Measurements from ENCODE around the gene ACOT6.
"Not testable (repeated sequence)": the region's sequence is repeated elsewhere in the genome, so short reads cannot be mapped to it uniquely, and the experiment has no call there.

ACOT6 gene, protein sequence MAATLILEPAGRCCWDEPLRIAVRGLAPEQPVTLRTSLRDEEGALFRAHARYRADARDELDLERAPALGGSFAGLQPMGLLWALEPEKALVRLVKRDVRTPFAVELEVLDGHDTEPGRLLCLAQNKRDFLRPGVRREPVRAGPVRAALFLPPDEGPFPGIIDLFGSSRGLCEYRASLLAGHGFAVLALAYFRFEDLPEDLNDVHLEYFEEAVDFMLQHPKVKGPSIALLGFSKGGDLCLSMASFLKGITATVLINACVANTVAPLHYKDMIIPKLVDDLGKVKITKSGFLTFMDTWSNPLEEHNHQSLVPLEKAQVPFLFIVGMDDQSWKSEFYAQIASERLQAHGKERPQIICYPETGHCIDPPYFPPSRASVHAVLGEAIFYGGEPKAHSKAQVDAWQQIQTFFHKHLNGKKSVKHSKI

DNA sequence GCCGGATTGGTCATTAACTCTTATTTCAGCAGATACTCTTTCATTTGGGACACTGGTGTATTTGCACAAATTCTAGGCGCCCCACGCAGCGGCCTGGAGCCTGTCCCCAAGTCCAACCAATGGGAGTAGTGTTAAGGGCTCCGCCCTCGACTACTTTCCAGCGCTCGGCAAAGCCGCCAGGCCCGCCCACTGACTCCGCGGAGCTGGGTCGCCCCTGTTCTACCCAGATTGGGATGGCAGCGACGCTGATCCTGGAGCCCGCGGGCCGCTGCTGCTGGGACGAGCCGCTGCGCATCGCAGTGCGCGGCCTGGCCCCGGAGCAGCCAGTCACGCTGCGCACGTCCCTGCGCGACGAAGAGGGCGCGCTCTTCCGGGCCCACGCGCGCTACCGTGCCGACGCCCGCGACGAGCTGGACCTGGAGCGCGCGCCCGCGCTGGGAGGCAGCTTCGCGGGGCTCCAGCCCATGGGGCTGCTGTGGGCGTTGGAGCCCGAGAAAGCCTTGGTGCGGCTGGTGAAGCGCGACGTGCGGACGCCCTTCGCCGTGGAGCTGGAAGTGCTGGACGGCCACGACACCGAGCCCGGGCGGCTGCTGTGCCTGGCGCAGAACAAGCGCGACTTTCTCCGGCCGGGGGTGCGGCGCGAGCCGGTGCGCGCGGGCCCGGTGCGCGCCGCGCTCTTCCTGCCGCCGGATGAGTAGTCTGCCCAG, at the start of gene ACOT6:
Gene ACOT6, plus strand, starts transcription at position 179 of the 707 bp plus-strand sequence. Its CDS starts 55 bp downstream, at position 234.
- DNase-seq: peak; percentile 69

DNA sequence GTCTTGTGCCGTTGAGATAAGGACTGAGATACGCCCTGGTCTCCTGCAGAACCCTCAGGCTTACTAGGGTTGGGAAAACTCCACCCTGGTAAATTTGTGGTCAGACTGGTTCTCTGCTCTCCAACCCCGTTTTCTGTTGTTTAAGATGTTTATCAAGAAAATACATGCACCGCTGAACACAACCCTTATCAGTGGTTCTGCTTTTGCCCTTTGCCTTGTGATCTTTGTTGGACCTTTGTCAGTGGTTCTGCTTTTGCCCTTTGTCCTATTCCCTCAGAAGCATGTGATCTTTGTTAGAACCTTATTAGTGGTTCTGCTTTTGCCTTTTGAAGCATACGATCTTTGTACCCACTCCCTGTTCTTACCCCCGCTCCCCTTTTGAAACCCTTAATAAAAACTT, 49.6 kb upstream of the ACOT6 start:
- not testable (repeated sequence) for DNase-seq

DNA sequence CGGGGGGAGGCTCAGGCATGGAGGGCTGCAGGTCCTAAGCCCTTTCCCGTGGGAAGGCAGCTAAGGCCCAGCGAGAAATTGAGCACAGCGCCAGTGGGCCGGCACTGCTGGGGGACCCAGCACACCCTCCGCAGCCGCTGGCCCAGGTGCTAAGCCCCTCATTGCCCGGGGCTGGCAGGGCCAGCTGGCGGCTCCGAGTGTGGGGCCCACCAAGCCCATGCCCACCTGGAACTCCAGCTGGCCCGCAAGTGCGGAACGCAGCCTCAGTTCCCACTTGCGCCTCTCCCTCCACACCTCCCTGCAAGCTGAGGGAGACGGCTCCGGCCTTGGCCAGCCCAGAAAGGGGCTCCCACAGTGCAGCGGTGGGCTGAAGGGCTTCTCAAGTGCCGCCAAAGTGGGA, 45.9 kb upstream of the ACOT6 start:
- not testable (repeated sequence) for DNase-seq

DNA sequence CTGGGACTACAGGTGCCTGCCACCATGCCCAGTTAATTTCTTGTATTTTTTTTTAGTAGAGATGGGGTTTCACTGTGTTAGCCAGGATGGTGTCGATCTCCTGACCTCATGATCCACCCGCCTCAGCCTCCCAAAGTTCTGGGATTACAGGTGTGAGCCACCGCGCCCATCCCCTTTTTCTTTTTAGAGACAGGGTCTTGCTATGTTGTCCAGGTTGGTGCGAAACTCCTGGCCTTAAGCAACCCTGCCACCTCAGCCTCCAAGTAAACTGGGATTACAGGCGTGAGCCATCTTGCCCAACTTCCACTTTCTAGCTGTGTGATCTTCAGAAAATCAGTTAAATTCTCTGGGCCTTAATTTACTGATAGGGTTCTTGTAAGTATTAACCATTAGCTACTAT, 45.4 kb upstream of the ACOT6 start:
- DNase-seq: not testable (repeated sequence)

DNA sequence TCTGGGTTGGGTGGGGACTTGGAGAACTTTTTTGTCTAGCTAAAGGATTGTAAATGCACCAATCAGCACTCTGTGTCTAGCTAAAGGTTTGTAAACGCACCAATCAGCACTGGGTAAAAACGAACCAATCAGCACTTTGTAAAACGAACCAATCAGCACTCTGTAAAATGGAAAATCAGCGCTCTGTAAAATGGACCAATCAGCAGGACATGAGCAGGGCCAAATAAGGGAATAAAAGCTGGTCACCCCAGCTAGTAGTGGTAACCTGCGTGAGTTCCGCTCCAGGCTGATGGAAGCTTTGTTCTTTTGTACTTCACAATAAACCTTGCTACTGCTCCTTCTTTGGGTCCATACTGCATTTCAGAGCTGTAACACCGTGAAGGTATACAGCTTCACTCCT, 45.0 kb upstream of the ACOT6 start:
- DNase-seq: no peak

DNA sequence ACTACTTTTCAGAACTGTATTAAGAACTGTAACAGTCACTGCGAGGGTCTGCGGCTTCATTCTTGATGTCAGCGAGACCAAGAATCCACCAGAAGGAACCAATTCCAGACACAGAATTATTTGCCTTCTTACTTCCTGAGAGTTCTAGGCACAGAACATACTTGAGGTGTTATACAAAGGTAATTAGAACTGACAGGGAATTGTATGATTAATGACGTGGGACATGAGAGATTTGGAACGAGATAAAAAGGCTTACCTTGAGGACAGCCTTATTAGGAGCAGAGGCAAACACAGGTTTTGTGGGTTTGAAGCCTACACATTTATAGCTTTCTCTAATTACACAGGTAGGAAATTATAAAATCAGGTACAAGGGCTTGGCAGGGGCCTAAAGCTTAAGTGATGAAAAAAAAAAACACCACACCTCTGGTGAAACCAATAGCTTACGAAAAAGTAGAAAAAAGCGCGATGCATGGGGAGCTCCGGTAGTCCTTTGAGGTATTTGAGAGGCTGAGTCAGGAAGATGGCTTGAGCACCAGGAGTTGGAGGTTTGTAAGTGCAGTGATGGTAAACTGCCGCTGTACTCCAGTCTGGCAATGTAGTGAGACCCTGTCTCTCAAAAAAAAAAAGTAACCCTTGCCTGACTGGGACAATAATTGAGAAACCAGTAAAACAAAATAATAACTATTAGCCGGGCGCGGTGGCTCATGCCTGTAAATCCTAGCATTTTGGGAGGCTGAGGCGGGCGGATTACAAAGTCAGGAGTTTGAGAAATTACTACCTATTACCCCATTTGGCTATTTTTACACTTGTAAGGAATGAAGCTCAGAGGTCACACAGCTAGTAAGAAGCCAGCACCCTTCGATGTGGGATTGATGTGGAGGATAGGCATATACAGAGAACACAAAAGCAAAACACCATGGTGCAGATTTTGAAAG, 44.1 kb upstream of the ACOT6 start:
- peak; percentile 15 for DNase-seq

DNA sequence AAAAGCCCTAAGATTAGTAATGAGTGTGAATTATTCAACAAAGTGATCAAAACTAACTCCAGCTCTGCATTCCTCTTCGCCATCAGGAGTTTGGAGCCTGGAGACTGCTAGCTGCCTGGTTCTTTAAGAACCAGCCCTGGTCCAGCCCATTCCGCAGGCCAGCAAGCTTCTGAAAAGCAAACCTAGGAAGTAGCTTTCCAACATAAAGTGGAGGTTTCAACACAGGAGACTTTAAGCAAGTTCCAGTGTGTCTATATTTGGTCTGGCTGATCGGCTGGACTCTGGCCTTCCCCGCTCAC, 43.5 kb upstream of the ACOT6 start:
- not testable (repeated sequence) for DNase-seq

DNA sequence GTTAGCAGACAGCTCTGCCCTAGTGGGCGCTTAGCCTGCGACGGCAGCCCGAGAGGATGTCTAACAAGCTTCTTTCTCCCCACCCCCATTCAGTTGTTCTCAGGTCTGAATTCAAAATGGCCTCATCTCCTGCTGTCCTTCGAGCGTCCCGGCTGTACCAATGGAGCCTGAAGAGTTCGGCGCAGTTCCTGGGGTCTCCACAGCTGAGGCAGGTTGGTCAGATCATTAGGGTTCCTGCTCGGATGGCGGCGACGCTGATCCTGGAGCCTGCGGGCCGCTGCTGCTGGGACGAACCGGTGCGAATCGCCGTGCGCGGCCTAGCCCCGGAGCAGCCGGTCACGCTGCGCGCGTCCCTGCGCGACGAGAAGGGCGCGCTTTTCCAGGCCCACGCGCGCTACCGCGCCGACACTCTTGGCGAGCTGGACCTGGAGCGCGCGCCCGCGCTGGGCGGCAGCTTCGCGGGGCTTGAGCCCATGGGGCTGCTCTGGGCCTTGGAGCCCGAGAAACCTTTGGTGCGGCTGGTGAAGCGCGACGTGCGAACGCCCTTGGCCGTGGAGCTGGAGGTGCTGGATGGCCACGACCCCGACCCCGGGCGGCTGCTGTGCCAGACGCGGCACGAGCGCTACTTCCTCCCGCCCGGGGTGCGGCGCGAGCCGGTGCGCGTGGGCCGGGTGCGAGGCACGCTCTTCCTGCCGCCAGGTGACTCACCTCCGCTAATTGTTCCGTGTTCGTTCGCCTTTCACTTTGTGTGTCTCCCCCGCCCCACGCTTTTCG, 42.9 kb upstream of the ACOT6 start, which contains the start of gene ACOT2:
Gene ACOT2, plus strand, starts transcription at position 29 of the 774 bp plus-strand sequence. Its CDS starts 28 bp downstream, at position 57.
- peak; percentile 77 for DNase-seq

DNA sequence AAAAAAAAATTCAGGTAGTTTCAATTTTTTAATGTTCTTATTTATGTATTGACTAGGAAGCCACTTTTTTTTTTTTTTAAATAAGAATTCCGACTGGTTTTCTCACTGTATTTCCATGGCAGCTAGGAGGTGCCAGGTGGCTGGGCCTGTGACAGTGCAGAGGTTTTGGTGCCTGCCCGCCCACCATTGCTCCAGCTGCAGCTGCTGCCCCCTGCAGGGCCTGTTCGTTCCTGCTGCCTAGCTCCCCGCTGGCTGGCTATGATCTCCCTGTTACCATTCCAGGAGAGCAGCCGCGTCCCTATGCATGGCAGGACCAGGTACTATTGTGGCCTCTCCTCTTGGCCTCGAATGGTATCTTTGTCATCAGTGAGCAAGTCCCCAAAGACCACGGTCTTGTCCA, 41.4 kb upstream of the ACOT6 start:
- peak; percentile 77 for DNase-seq

DNA sequence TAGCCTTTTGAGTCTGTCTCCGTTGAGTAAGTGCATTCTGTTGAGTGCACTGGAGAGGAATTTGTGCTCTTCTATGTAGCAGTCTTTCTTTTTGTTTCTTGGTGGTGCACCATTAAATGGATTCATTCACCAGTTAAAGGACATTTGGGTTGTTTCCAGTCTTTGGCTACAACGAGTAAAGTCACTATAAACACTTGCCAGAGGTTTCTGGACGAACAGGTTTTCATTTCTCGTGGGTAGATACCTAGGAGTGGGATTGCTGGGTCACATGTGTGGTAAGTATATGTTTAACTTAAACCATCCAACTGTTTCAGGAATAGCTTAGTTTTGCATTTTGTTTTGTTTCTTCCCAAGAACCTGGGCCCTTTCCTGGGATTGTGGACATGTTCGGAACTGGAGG, 39.3 kb upstream of the ACOT6 start:
- DNase-seq: not testable (repeated sequence)

DNA sequence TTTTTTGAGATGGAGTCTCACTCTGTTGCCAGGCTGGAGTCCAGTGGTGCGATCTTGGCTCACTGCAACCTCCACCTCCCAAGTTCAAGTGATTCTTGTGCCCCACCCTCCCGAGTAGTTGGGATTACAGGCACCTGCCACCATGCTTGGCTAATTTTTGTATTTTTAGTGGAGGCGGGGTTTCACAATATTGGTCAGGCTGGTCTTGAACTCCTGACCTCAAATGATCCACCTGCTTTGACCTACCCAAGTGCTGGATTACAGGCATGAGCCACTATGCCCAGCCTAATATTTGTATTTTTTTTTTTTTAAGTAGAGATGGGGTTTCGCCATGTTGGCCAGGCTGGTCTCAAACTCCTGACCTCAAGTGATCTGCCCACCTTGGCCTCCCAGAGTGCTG, 38.6 kb upstream of the ACOT6 start:
- not testable (repeated sequence) for DNase-seq

DNA sequence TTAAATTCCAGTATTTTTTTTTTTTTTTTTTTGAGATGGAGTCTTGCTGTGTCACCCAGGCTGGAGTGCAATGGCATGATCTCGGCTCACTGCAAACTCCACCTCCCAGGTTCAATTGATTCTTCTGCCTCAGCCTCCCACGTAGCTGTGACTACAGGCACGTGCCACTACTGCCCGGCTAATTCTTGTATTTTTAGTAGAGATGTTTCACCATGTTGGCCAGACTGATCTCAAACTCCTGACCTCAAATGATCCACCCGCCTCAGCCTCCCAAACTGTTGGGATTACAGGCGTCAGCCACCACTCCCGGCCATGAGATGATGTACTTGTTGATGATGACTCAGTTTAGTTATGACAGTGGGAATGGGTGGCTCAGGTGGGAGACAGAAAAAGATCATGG, 38.1 kb upstream of the ACOT6 start:
- DNase-seq: not testable (repeated sequence)

DNA sequence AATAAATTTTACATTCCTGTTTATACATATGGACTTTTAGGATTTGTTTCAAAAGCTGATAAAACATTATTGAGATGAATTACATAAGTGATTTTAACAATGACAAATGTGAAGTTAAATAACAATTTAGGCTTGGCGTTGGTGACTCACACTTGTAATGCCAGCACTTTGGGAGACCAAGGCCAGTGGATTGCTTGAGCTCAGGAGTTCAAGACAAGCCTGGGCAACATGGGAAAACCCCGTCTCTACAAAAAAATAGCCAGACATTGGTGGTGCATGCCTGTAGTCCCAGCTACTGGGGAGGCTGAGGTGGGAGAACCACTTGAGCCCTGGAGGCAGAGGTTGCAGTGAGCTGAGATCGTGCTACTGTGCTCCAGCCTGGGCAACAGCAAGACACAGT, 35.9 kb upstream of the ACOT6 start:
- DNase-seq: no peak

DNA sequence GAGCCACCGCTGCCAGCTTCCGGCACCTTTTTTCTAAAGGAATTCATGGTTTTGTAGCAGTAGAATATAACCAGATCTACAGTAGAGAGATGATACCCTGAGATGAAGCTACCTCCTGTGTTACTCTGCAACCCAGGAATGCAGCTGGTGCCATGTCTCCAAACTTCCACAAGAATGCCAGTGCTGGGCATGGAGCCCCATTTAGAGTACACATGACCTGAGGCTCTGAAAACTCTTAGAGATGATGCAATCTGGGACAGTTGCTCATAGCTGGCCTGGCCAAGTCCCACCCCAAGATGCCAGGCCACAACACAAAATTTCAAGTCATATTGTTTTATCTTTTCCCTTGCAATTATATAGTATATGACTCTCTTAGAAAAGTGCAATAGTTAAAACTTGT, 35.1 kb upstream of the ACOT6 start:
- not testable (repeated sequence) for DNase-seq

DNA sequence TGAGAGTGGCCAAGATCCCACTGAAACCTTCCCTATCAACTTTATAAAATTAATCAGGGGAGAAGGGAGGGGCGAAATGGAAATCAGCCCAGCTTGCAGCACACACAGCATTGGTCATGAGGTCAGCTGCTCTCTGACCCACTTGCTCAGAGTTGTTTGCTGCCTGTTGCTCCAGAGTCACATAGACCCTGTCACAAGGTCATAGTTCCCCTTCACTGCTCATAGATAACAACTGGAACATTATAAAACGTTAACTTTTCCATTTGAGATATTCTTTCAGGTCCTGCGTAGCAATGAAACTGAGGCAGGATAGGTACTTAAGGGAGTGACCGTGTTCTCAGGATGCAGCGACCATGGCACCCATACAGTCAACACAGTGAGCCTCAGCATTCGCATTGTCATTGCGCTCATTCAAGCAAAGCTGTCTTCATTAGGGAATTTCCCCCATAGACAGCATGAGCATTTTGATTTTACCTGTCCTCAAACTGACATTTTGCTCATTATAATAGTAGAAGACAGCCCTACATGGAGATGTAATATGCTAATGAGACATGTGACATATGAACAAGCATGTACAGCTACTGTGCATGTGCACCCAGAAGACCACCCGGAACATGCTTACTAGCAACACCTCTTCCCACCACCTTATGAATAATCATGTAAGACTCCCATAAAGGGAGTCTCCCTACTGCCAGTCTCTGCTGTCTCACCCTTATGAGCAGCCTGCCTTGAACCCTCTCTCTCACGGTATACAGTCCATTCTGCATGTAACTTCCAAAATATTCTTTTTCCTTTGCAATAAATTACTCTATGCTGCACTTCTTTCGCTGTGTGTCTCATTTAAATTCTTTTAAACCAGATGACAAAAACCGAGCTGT, 30.0 kb upstream of the ACOT6 start:
- DNase-seq: not testable (repeated sequence)

DNA sequence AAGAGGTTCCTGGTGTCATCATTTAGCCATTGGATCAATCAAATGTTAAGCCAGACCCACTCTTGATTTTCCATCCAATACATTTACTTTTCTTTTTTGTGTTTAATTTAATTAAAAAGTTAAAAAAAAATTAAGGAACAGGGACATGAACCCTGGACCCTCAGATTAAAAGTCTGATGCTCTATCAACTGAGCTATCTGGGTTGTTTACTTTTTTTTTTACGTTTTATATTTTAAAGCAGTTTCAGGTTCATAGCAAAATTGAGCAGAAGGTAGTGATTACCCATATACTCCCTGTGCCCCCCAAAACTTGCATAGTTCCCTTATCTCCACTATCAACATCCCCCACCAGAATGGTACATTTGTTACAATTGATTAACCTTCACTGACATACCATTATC, 23.6 kb upstream of the ACOT6 start:
- DNase-seq: no peak

DNA sequence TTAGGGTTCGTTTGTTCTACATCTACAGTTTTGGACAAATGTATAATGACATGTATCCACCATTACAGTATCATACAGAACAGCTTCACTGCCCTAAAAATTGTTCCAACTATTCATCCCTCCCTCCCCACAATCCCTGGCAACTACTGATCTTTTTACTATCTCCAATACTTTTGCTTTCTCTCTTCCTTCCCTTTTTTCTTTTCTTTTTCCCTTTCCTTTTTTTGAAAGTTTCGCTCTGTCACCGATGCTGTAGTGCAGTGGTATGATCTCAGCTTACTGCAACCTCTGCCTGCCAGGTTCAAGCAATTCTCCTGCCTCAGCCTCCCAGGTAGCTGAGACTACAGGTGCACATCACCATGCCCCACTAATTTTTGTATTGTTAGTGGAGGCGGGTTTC, 23.2 kb upstream of the ACOT6 start:
- DNase-seq: no peak

DNA sequence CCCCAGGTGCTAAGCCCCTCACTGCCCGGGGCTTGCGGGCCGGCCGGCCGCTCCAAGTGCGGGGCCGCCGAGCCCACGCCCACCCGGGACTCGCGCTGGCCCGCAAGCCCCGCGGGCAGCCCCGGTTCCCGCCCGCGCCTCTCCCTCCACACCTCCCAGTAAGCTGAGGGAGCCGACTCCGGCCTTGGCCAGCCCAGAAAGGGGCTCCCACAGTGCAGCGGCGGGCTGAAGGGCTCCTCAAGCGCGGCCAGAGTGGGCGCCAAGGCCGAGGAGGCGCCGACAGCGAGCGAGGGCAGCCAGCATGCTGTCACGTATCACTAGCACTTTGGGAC, 21.7 kb upstream of the ACOT6 start:
- not testable (repeated sequence) for DNase-seq

DNA sequence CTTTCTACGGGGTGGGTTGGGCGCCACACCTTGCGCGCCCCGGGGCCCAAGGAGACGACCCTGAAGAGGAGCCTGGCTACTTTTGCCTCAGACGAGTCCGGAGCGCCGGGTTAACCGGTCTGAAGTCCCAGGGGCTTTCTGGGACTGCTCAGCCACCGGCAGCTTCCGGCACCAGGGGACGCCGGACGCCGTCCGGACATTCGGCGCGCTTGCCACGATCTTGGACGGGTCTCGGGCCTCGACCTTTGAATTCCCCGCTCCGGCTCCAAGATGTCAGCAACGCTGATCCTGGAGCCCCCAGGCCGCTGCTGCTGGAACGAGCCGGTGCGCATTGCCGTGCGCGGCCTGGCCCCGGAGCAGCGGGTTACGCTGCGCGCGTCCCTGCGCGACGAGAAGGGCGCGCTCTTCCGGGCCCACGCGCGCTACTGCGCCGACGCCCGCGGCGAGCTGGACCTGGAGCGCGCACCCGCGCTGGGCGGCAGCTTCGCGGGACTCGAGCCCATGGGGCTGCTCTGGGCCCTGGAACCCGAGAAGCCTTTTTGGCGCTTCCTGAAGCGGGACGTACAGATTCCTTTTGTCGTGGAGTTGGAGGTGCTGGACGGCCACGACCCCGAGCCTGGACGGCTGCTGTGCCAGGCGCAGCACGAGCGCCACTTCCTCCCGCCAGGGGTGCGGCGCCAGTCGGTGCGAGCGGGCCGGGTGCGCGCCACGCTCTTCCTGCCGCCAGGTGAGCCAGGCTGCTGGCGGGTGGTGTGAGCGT, 20.4 kb upstream of the ACOT6 start, which contains the start of gene ACOT4:
Gene ACOT4, plus strand, starts transcription at position 184 of the 760 bp plus-strand sequence. Its CDS starts 87 bp downstream, at position 271.
- peak; percentile 61 for DNase-seq

DNA sequence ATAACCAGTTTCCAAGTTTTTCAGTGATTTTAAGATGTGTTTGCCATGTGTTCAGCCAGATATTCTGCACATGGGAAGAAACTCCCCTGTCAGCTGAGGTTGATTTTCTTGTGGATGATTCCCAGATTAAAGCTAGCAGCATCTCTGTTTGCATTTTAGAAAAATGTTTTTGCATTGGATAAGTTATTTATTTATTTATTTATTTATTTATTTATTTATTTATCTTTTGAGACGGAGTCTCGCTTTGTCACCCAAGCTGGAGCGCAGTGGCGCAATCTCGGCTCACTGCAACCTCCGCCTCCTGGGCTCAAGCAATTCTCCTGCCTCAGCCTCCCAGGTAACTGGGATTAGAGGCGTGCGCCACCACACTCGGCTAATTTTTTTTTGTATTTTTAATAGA, 17.8 kb upstream of the ACOT6 start:
- no peak for DNase-seq

DNA sequence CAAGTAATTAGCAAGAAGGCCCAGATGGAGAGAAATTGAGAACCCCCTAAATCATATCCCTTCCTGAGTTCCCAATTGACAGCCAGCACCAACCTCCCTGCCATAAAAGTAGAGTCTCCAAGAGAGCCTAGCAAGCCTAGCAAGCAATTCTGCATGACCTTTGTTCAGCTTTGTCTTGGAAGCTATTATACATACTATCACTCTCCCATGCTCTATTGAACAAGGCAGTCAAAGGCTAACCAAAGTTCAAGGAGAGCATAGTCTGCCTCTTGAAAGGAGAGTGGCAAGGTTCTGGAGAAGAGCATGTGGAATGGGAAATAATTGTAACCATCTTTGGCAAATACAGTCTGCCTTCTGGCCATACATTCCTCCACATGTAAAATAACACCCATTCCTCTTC, 12.8 kb upstream of the ACOT6 start:
- DNase-seq: no peak

All from CD4-positive, alpha-beta T cell treated with Interleukin-21 for 1 hour (primary cell).